Measurements from ENCODE around the gene TBL3.

DNA sequence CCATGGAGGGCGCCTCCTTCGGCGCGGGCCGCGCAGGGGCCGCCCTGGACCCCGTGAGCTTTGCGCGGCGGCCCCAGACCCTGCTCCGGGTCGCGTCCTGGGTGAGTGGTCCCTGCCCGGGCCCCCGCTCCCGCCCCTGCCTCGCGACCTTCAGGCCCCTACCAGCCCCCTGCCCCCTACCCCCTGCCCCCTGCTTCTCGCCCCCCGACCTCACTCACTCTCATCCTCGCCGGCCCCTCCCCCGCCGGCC is 18.2 kb downstream of the TBL3 start:
- TF ChIP-seq CTCF (IDR thresholded peaks at IDR 0.05 in 2 of 3, conservative IDR thresholded peaks at IDR 0.05 in 1 of 3; ENCODE audit: insufficient read depth in 2 of 3, low read depth in 1 of 3, low read length in 3 of 3) = no peak
- TF ChIP-seq, protein P1, sequence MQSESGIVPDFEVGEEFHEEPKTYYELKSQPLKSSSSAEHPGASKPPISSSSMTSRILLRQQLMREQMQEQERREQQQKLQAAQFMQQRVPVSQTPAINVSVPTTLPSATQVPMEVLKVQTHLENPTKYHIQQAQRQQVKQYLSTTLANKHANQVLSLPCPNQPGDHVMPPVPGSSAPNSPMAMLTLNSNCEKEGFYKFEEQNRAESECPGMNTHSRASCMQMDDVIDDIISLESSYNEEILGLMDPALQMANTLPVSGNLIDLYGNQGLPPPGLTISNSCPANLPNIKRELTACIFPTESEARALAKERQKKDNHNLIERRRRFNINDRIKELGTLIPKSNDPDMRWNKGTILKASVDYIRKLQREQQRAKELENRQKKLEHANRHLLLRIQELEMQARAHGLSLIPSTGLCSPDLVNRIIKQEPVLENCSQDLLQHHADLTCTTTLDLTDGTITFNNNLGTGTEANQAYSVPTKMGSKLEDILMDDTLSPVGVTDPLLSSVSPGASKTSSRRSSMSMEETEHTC (IDR thresholded peaks at IDR 0.05) = no peak
- no peak for TF ChIP-seq SMAD1 (IDR thresholded peaks at IDR 0.05; ENCODE audit: low read depth, low read length, partially characterized antibody)
- TF ChIP-seq CHAMP1 (IDR thresholded peaks at IDR 0.05) = no peak
- no peak for TF ChIP-seq HIVEP1 (CRISPR knock-in tag; IDR thresholded peaks at IDR 0.05)
- no peak for TF ChIP-seq ZNF766 (CRISPR knock-in tag; conservative IDR thresholded peaks at IDR 0.05)
- no peak for TF ChIP-seq NR1H2 (CRISPR knock-in tag; IDR thresholded peaks at IDR 0.05)
- TF ChIP-seq CCNT2 (IDR thresholded peaks at IDR 0.05; ENCODE audit: borderline replicate concordance, extremely low read depth, insufficient read length, low read depth, low read length) = no peak
- TF ChIP-seq NR3C1 (CRISPR knock-in tag; IDR thresholded peaks at IDR 0.05) = no peak
- TF ChIP-seq ZNF347 (CRISPR knock-in tag; IDR thresholded peaks at IDR 0.05; ENCODE audit: low read depth) = no peak
- TF ChIP-seq NCOA2 (IDR thresholded peaks at IDR 0.05; ENCODE audit: partially characterized antibody in 2 of 2) = no peak
